ENCODE results near the gene AVEN.
"Not testable (repeated sequence)": the region's sequence is repeated elsewhere in the genome, so short reads cannot be mapped to it uniquely, and the experiment has no call there.

AVEN gene, protein sequence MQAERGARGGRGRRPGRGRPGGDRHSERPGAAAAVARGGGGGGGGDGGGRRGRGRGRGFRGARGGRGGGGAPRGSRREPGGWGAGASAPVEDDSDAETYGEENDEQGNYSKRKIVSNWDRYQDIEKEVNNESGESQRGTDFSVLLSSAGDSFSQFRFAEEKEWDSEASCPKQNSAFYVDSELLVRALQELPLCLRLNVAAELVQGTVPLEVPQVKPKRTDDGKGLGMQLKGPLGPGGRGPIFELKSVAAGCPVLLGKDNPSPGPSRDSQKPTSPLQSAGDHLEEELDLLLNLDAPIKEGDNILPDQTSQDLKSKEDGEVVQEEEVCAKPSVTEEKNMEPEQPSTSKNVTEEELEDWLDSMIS

DNA sequence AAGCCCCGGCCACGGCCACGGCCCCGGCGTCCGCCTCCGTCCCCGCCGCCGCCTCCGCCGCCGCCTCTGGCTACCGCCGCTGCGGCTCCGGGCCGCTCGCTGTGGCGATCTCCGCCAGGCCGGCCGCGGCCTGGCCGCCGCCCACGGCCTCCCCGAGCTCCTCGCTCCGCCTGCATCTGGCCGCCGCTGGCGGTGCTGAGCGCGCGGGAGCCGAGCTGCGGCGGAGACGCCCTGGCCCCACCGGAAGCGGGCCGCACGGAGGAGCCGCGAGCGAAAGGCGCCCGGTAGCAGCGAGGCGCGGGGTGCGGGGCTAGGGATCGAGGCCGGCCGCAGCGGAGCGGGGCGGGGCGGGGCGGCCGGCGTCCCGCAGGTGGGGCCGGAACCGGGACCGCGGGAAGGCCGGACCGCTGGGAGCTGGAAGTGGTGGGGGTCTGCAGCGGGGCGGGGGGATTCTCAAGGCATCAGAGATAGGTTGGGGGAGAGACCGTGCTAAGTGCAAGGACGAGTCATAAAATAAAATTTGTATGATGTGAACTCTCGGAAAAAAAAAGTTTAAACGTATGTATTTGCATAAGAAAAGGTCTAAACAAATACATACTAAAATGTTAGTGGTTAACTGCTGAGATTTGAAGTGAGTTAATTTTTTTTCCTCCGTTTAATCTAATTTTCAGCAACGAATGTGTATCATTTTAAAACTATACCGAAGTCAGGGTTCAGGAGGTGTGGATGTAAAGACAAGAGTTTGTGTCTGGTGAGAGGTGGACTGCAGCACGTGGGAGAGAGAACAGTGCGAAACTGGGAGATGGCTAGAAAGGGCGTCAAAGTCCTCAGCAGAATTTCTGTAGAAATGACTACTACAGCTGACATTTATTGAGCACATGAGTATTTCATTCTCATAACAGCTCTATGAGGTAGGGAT is at the start of gene AVEN:
TSS of gene AVEN (minus strand) at position 334 of the 919 bp plus-strand sequence. CDS start at position 176, 158 bp downstream.
- DNase-seq, result no peak

GRCh38 chr15:34085746-34086145 is 46.7 kb upstream of the AVEN start:
- DNase-seq, result no peak

- no peak for DNase-seq
These were observed 45.1 kb upstream of the AVEN start for GRCh38 chr15:34084086-34084485.

DNA sequence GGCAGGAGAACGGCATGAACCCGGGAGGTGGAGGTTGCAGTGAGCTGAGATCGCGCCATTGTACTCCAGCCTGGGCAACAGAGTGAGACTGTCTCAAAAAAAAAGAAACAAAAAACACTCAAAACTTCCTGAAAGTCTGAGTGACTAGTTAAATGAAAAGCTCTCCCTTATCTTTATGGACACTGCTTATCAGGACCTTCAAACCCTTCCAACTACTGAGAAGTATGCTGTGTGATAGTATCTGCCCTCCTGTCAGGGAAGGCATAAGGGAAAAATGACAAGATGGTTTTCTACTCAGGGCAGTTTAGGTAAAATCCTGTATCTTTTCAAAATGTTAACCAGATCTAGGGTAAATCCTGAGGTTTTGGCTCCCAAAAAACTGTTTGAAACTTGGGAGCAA is 40.9 kb upstream of the AVEN start:
- no peak for DNase-seq

DNA sequence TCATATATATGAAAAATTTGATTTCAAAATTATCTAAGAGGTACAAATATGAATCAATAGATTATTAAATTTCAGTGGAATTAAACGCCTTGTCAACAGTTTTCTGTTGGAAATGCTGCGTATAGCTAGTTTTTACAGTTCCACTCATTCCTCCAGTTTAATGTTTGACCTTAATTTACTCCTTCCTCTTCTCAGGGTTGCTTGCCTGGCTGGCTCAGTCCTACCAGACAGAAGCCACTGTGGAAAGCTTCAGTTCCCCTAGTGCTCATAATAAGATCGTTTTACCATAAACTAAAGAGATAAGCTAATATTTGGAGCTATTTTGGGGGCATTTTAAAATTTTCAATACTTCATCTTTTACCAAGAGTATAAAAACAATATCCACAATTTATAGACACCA is 39.9 kb upstream of the AVEN start:
- no peak for DNase-seq

DNA sequence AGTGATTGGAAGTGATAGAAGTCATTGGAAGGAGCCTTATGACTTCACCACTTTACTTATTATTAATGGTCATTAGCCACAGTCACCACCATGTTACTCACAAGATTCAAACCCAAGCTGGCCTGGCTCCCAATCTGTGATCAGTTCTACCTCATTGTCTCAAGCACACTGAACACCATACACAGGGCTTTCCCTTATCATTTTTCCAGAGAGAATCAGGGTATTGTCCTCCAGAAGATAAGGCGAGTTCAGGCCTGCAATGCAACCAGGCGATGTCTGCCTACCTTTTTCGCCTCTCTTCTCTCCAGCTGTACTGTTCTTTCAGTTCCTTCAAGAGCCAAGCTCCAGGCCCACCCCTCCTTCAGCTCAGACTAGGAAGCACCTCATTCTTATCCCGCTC is 37.8 kb upstream of the AVEN start:
- no peak for DNase-seq

DNA sequence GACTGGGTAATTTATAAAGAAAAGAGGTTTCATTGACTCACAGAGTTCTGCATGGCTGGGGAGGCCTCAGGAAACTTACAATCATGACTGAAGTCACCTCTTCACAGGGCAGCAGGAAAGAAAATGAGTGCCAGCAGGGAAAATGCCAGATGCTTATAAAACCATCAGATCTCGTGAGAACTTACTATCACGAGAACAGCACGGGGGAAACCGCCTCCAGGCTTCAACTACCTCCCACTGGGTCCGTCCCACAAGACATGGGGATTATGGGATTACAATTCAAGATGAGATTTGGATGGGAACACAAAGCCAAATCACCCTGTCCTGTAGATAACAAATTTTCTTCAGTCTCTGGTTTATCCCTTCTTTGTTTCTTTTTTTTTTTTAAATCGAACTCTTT is 31.0 kb upstream of the AVEN start:
- DNase-seq, result no peak

GRCh38 chr15:34065941-34066340 is 26.9 kb upstream of the AVEN start:
- DNase-seq, result no peak

DNA sequence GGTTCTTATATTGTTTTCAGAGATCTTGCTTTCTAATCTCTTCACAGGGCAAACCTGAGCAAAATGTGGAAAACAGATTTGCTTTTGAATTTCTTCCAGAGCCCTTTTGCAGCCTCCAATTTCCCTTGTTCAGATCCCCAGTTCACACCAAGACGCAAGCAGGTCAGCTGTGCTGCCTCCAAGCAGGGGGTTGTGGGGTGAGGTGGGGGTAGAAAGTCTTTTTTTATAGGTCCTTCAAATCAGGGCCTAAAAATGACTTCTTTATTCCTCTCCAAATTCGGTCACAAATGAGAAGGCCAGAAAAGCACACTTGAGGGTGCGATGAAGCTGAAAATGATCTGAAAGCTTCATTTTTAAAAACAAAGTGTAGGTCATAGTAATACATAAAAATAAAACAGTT is 26.3 kb upstream of the AVEN start:
- no peak for DNase-seq

GRCh38 chr15:34064438-34064837 is 25.4 kb upstream of the AVEN start:
- DNase-seq, result no peak

GRCh38 chr15:34059946-34060345 is 20.9 kb upstream of the AVEN start:
- no peak for DNase-seq

- DNase-seq, result no peak
These were observed 20.5 kb upstream of the AVEN start for GRCh38 chr15:34059476-34059875.

- DNase-seq, result no peak
These were observed 17.9 kb upstream of the AVEN start for GRCh38 chr15:34056911-34057310.

DNA sequence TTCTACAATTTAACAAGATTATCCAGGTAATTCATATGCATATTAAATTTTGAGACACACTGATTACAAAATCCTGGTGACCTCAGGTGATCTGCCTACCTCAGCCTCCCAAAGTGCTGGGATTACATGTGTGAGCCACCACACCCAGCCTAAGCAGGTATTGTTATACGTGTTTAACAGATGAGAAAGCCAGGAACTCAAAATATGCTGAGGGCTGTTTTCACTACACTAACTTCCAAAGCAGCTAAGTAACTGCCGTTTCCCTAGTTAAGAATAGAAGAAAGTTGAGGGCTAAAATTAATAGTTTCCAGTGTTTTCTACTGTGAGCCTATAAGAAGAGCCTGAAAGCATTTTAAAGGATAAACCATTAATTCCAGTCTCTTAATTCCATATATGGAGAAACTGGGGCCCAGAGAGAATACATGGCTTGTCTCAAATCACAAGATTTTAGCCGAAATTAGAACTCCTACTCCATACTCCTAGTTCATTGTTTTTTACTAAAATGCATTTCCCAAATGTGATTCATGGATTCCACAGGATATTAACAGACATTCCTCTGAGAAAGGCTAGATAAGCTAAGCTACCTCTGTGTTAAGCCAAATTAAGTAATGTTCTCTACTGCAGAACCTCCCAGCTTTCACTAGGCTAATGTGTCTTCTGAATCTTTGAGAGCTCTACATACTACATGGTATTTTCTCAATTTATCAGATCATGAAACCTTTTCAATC is 17.0 kb upstream of the AVEN start:
- DNase-seq, result no peak

GRCh38 chr15:34054081-34054707 is 15.2 kb upstream of the AVEN start:
- DNase-seq, result no peak

DNA sequence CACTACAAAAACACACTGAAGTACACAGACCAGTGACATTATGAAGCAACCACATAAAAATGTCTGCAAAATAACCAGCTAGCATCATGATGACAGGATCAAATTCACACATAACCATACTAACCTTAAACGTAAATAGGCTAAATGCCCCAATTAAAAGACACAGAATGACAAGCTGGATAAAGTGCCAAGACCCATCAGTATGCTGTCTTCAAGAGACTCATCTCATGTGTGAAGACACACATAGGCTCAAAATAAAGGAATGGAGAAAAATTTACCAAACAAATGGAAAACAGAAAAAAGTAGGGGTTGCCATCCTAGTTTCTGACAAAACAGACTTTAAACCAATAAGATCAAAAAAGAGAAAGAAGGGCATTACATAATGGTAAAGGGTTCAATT is 11.4 kb upstream of the AVEN start:
- DNase-seq, result not testable (repeated sequence)

- no peak for DNase-seq
These were observed 10.1 kb upstream of the AVEN start for GRCh38 chr15:34049112-34049511.

- DNase-seq, result no peak
These were observed 9.1 kb upstream of the AVEN start for GRCh38 chr15:34047893-34048775.

DNA sequence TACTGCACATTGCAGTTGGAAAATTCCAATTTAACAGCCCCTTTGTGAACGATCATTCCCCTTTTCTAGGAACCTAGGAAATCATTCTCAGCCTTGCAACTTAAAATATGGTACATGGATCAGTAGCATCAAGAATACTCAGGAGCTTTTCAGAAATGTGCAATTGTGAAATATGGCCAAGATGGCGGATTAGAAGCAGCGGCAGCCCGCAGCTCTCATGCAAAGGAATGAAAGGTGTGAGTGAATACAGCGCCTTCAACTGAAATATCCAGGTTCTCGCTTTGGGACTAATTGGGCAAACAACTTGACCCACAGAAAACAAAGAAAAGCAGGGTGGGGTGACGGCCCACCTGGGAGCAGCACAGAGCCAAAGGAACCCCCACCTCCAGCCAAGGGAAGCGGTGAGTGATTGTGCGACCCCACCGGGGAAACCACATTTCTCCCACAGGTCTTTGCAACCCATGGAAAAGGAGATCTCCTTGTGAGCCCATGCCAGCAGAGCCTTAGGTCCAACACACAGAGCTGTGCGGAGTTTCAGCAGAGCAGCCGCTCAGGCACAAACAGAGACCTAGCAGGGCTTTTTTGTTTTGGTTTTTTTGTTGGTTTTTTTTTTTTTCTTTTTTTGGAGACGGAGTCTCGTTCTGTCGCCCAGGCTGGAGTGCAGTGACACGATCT is 7.6 kb upstream of the AVEN start:
- DNase-seq, result no peak

- no peak for DNase-seq
These were observed 4.8 kb upstream of the AVEN start for GRCh38 chr15:34043813-34044212.

DNA sequence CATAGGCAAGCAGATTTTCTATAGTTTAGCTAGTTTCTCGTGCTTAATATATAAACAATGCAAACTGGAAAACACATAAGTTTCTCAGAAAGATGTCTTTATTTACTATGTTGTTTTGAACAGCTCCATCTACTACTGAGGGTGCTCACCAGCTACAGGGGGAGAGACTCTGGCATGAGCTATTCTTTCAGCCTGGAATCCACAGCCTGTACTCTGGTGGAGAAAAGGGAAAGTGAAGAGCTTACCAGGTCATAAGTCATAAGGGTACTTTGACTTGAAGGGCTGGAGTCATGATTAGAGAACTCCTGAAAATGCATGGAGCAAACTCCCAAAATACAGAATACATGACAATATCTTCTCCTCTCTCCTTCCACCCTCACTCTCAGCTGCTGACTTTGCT is 4.4 kb upstream of the AVEN start:
- no peak for DNase-seq

All from NCI-H1694 (cell line).